Measurements from ENCODE around the gene CLCN2.
"Not testable (repeated sequence)": the region's sequence is repeated elsewhere in the genome, so short reads cannot be mapped to it uniquely, and the experiment has no call there.

The CLCN2 gene

GRCh38 chr3:184344579-184345316, 16.7 kb downstream of the CLCN2 start:
- DNase-seq (ENCODE audit: low read depth) = no peak
- no peak overlapping the region for H3K4me3 ChIP-seq (ENCODE audit: low read depth, low read length)
- no peak for TF ChIP-seq CTCF (IDR thresholded peaks at IDR 0.05; ENCODE audit: insufficient read depth, low read depth, low read length, missing control alignments)

GRCh38 chr3:184343200-184343876, 18.1 kb downstream of the CLCN2 start:
- TF ChIP-seq CTCF (IDR thresholded peaks at IDR 0.05; ENCODE audit: insufficient read depth, low read depth, low read length, missing control alignments) = no peak
- no peak for DNase-seq (ENCODE audit: low read depth)

GRCh38 chr3:184341925-184342324, 19.5 kb downstream of the CLCN2 start:
- TF ChIP-seq CTCF (IDR thresholded peaks at IDR 0.05; ENCODE audit: insufficient read depth, low read depth, low read length, missing control alignments) = no peak
- no peak overlapping the region for H3K4me3 ChIP-seq (ENCODE audit: low read depth, low read length)
- no peak for DNase-seq (ENCODE audit: low read depth)

More at GRCh38 chr3:184343200-184343876, 18.1 kb downstream of the CLCN2 start:
- no peak overlapping the region for H3K4me3 ChIP-seq (ENCODE audit: low read depth, low read length)

GRCh38 chr3:184339451-184340135, 21.8 kb downstream of the CLCN2 start:
- H3K4me3 ChIP-seq (ENCODE audit: low read depth, low read length); DNase-seq (ENCODE audit: low read depth): not testable (repeated sequence)

GRCh38 chr3:184339001-184339400, 22.4 kb downstream of the CLCN2 start:
- no peak for TF ChIP-seq CTCF (IDR thresholded peaks at IDR 0.05; ENCODE audit: insufficient read depth, low read depth, low read length, missing control alignments)
- H3K4me3 ChIP-seq (ENCODE audit: low read depth, low read length) = no peak overlapping the region
- DNase-seq (ENCODE audit: low read depth) = no peak

GRCh38 chr3:184338511-184338945, 22.9 kb downstream of the CLCN2 start:
- no peak overlapping the region for H3K4me3 ChIP-seq (ENCODE audit: low read depth, low read length)
- DNase-seq (ENCODE audit: low read depth) = no peak
- no peak for TF ChIP-seq CTCF (IDR thresholded peaks at IDR 0.05; ENCODE audit: insufficient read depth, low read depth, low read length, missing control alignments)

- H3K4me3 ChIP-seq (ENCODE audit: low read depth, low read length) = no peak overlapping the region
- no peak for TF ChIP-seq CTCF (IDR thresholded peaks at IDR 0.05; ENCODE audit: insufficient read depth, low read depth, low read length, missing control alignments)
These were observed 23.4 kb downstream of the CLCN2 start for GRCh38 chr3:184337981-184338380.

More at GRCh38 chr3:184337981-184338380, 23.4 kb downstream of the CLCN2 start:
- DNase-seq (ENCODE audit: low read depth) = no peak

Measured in GM12865 (cell line).